HEK293 (cell line): Measurements from ENCODE around the gene KCNJ16.

Source experiments
- CTCF ChIA-PET: fragments of 350-600 bp; formaldehyde crosslinking; extraction: SDS; loops from one replicate; lab custom pipeline; 2021; ENCODE audit warnings: antibody characterized with exemption; lab: Yijun Ruan, JAX
- POLR2A ChIA-PET: fragments of 300-600 bp; formaldehyde crosslinking; extraction: SDS; loops from one replicate; lab custom pipeline; 2020; ENCODE audit warnings: antibody characterized with exemption, inconsistent platforms; lab: Yijun Ruan, JAX
- H3K27ac ChIP-seq: fragments of 200-500 bp; sonication (Bioruptor generic); 2 replicates; pipeline ENCODE4 v1.5.1; 2014; ENCODE audit warnings: low read depth, low read length, control low read depth, inconsistent platforms; ENCODE audit errors: extremely low read depth
- H3K36me3 ChIP-seq, 2 experiments: fragments of 200-500 bp in 1 of 2; sonication (Bioruptor generic) in 1 of 2; 1 replicate in 1 of 2; 2 replicates in 1 of 2; pipeline ENCODE4 v1.5.1; 2014 to 2017; ENCODE audit warnings: inconsistent platforms in 2 of 2, low read length in 2 of 2; ENCODE audit not compliant: control insufficient read depth in 2 of 2, insufficient read depth in 1 of 2
- H3K4me1 ChIP-seq: fragments of 200-500 bp; sonication (Bioruptor generic); 2 replicates; pipeline ENCODE4 v1.5.1; 2014; ENCODE audit warnings: mild to moderate bottlenecking, low read length, inconsistent platforms; ENCODE audit not compliant: control insufficient read depth, insufficient read depth
- H3K4me3 ChIP-seq: 2 replicates; pipeline ENCODE4 v1.5.1; 2011; ENCODE audit warnings: low read depth, mild to moderate bottlenecking, control low read depth, low read length, moderate library complexity
- H3K9me3 ChIP-seq: fragments of 200-500 bp; sonication (Bioruptor generic); 2 replicates; pipeline ENCODE4 v1.5.1; 2014; ENCODE audit warnings: low read depth, low read length, inconsistent platforms; ENCODE audit not compliant: control insufficient read depth, insufficient read depth
- HOXC10 ChIP-seq: sonication (generic); formaldehyde crosslinking; IDR thresholded peaks from 2 replicates; pipeline ENCODE4 v1.8.1; 2023; ENCODE audit warnings: mild to moderate bottlenecking, missing genetic modification reagents
- HOXD13 ChIP-seq: sonication (generic); formaldehyde crosslinking; IDR thresholded peaks from 2 replicates; pipeline ENCODE4 v1.8.0; 2022; ENCODE audit warnings: missing genetic modification reagents, borderline replicate concordance
- KLF7 ChIP-seq: fragments of 450-650 bp; formaldehyde crosslinking; IDR thresholded peaks from 2 replicates; pipeline ENCODE4 v1.5.1; 2016; ENCODE audit warnings: missing biosample characterization, missing genetic modification characterization, borderline replicate concordance
- OSR2 ChIP-seq: fragments of 450-650 bp; formaldehyde crosslinking; IDR thresholded peaks from 2 replicates; pipeline ENCODE4 v1.5.1; 2016; ENCODE audit warnings: missing biosample characterization, missing genetic modification characterization
- PRDM4 ChIP-seq: fragments of 450-650 bp; formaldehyde crosslinking; IDR thresholded peaks from 2 replicates; pipeline ENCODE4 v1.5.1; 2017; ENCODE audit warnings: missing biosample characterization, missing genetic modification characterization
- SCRT2 ChIP-seq: fragments of 450-650 bp; formaldehyde crosslinking; IDR thresholded peaks from 2 replicates; pipeline ENCODE4 v1.5.1; 2016; ENCODE audit warnings: missing biosample characterization, missing genetic modification characterization
- WT1 ChIP-seq: fragments of 450-650 bp; formaldehyde crosslinking; IDR thresholded peaks from 2 replicates; pipeline ENCODE4 v1.5.1; 2016; ENCODE audit warnings: missing biosample characterization, missing genetic modification characterization
- ZFP41 ChIP-seq: fragments of 450-650 bp; formaldehyde crosslinking; IDR thresholded peaks from 2 replicates; pipeline ENCODE4 v1.5.1; 2016; ENCODE audit warnings: missing biosample characterization, missing genetic modification characterization, borderline replicate concordance
- ZIC2 ChIP-seq: fragments of 450-650 bp; formaldehyde crosslinking; IDR thresholded peaks from 2 replicates; pipeline ENCODE4 v1.5.1; 2016; ENCODE audit warnings: missing biosample characterization, missing genetic modification characterization
- ZNF121 ChIP-seq: fragments of 450-650 bp; formaldehyde crosslinking; IDR thresholded peaks from 2 replicates; pipeline ENCODE4 v1.5.1; 2016; ENCODE audit warnings: missing biosample characterization, missing genetic modification characterization
- ZNF138 ChIP-seq: fragments of 450-650 bp; formaldehyde crosslinking; IDR thresholded peaks from 2 replicates; pipeline ENCODE4 v1.5.1; 2016; ENCODE audit warnings: missing biosample characterization, missing genetic modification characterization, borderline replicate concordance
- ZNF211 ChIP-seq: fragments of 450-650 bp; formaldehyde crosslinking; IDR thresholded peaks from 2 replicates; pipeline ENCODE4 v1.5.1; 2016; ENCODE audit warnings: low read depth, missing biosample characterization, missing genetic modification characterization
- ZNF221 ChIP-seq: fragments of 450-650 bp; formaldehyde crosslinking; IDR thresholded peaks from 2 replicates; pipeline ENCODE4 v1.5.1; 2017; ENCODE audit warnings: missing biosample characterization, missing genetic modification characterization, borderline replicate concordance
- ZNF239 ChIP-seq: fragments of 450-650 bp; formaldehyde crosslinking; IDR thresholded peaks from 2 replicates; pipeline ENCODE4 v1.5.1; 2016; ENCODE audit warnings: missing biosample characterization, missing genetic modification characterization
- ZNF302 ChIP-seq: fragments of 450-650 bp; formaldehyde crosslinking; IDR thresholded peaks from 2 replicates; pipeline ENCODE4 v1.5.1; 2016; ENCODE audit warnings: missing biosample characterization, missing genetic modification characterization, low read depth
- ZNF324 ChIP-seq: fragments of 450-650 bp; formaldehyde crosslinking; IDR thresholded peaks from 2 replicates; pipeline ENCODE4 v1.5.1; 2016; ENCODE audit warnings: missing biosample characterization, missing genetic modification characterization
- ZNF394 ChIP-seq: fragments of 450-650 bp; formaldehyde crosslinking; IDR thresholded peaks from 2 replicates; pipeline ENCODE4 v1.5.1; 2016; ENCODE audit warnings: missing biosample characterization, missing genetic modification characterization, mild to moderate bottlenecking, moderate library complexity, borderline replicate concordance
- ZNF433 ChIP-seq: fragments of 450-650 bp; formaldehyde crosslinking; IDR thresholded peaks from 2 replicates; pipeline ENCODE4 v1.5.1; 2016; ENCODE audit warnings: missing biosample characterization, missing genetic modification characterization, low read depth
- ZNF555 ChIP-seq: fragments of 450-650 bp; formaldehyde crosslinking; conservative IDR thresholded peaks from 2 replicates; pipeline ENCODE4 v1.5.1; 2017; ENCODE audit warnings: missing biosample characterization, mild to moderate bottlenecking, missing genetic modification characterization, inconsistent platforms
- ZNF600 ChIP-seq: fragments of 450-650 bp; formaldehyde crosslinking; IDR thresholded peaks from 2 replicates; pipeline ENCODE4 v1.5.1; 2016; ENCODE audit warnings: missing biosample characterization, missing genetic modification characterization
- ZNF624 ChIP-seq: fragments of 450-650 bp; formaldehyde crosslinking; IDR thresholded peaks from 2 replicates; pipeline ENCODE4 v1.5.1; 2017; ENCODE audit warnings: missing biosample characterization, missing genetic modification characterization
- ZNF701 ChIP-seq: fragments of 450-650 bp; formaldehyde crosslinking; IDR thresholded peaks from 2 replicates; pipeline ENCODE4 v1.5.1; 2016; ENCODE audit warnings: missing biosample characterization, missing genetic modification characterization
- ZNF707 ChIP-seq: fragments of 450-650 bp; formaldehyde crosslinking; IDR thresholded peaks from 2 replicates; pipeline ENCODE4 v1.5.1; 2016; ENCODE audit warnings: missing biosample characterization, missing genetic modification characterization
- ZNF747 ChIP-seq: fragments of 450-650 bp; formaldehyde crosslinking; IDR thresholded peaks from 2 replicates; pipeline ENCODE4 v1.5.1; 2016; ENCODE audit warnings: missing biosample characterization, missing genetic modification characterization
- ZNF768 ChIP-seq: fragments of 450-650 bp; formaldehyde crosslinking; IDR thresholded peaks from 2 replicates; pipeline ENCODE4 v1.5.1; 2018; ENCODE audit warnings: missing biosample characterization, mild to moderate bottlenecking, missing genetic modification characterization
- ZNF843 ChIP-seq: fragments of 450-650 bp; formaldehyde crosslinking; IDR thresholded peaks from 2 replicates; pipeline ENCODE4 v1.5.1; 2016; ENCODE audit warnings: missing biosample characterization, missing genetic modification characterization
- TF ChIP-seq, protein P1 (sequence below): fragments of 450-650 bp; formaldehyde crosslinking; conservative IDR thresholded peaks from 2 replicates; pipeline ENCODE4 v1.5.1; 2016; ENCODE audit warnings: low read depth, missing biosample characterization, missing genetic modification characterization

The KCNJ16 gene

DNA sequence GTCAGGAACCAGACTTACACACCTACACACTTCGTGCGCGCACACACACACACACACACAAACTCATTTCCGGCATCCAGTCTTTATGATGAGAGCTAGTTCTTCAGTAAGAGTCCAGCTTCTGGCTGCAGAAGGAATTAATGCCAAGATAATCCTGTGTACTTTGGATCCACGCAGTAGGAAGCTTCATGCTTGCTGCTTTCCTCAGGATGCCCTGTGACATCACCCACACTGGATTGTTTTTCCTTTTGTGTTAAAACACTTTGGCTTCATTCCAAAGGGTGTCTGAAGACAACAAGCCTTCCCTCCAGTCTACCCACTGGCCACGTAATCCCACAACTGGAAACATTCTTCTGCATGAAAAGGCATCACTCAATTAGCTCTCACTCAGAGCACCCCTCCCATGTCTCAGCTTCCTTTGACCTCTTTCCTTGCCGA lies 35.4 kb downstream of the KCNJ16 start (continued):
- TF ChIP-seq OSR2 (peak; percentile 48; the same call in 1 of the 2 replicates), ZNF138 (no peak), ZNF843 (tag by site-specific recombination) (peak; percentile 45), ZIC2 (tag by site-specific recombination) (peak; percentile 53), ZNF600 (tag by site-specific recombination) (no peak), ZNF394 (tag by site-specific recombination) (no peak), ZNF211 (tag by site-specific recombination) (no peak)

DNA sequence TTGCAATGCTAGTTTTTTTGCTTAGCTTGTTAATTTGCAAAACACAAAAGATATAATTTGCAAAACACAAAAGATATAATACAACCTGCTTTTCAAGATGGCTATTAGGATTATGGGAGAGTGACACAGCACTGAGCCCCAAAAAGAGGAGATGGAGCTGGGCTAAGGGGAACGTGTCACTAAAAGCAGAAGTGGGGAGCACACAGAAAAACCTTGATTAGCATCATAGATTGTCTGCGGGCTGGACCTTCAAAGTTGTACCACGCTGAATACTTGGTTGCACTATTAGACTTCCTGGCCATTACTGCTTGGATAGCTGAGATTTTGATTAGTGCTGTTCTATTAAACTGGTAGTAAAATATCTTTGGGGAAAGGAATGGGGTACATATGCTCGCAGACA lies 36.2 kb downstream of the KCNJ16 start:
- Histone ChIP-seq H3K36me3 (no peaks in the 10 kb centered on the region), H3K4me1 (no peaks in the 10 kb centered on the region), H3K27ac (no peak overlapping the region)
- POLR2A ChIA-PET = interaction anchor here (0.9 kb wide), 1 partner anchor 56 kb away, joined by 3 read pairs; no protein-coding TSS in a partner anchor
- TF ChIP-seq HOXC10 = no peak
- no peak for TF ChIP-seq ZNF707
- TF ChIP-seq ZNF239 (tag by site-specific recombination) = no peak
- TF ChIP-seq, protein P1, sequence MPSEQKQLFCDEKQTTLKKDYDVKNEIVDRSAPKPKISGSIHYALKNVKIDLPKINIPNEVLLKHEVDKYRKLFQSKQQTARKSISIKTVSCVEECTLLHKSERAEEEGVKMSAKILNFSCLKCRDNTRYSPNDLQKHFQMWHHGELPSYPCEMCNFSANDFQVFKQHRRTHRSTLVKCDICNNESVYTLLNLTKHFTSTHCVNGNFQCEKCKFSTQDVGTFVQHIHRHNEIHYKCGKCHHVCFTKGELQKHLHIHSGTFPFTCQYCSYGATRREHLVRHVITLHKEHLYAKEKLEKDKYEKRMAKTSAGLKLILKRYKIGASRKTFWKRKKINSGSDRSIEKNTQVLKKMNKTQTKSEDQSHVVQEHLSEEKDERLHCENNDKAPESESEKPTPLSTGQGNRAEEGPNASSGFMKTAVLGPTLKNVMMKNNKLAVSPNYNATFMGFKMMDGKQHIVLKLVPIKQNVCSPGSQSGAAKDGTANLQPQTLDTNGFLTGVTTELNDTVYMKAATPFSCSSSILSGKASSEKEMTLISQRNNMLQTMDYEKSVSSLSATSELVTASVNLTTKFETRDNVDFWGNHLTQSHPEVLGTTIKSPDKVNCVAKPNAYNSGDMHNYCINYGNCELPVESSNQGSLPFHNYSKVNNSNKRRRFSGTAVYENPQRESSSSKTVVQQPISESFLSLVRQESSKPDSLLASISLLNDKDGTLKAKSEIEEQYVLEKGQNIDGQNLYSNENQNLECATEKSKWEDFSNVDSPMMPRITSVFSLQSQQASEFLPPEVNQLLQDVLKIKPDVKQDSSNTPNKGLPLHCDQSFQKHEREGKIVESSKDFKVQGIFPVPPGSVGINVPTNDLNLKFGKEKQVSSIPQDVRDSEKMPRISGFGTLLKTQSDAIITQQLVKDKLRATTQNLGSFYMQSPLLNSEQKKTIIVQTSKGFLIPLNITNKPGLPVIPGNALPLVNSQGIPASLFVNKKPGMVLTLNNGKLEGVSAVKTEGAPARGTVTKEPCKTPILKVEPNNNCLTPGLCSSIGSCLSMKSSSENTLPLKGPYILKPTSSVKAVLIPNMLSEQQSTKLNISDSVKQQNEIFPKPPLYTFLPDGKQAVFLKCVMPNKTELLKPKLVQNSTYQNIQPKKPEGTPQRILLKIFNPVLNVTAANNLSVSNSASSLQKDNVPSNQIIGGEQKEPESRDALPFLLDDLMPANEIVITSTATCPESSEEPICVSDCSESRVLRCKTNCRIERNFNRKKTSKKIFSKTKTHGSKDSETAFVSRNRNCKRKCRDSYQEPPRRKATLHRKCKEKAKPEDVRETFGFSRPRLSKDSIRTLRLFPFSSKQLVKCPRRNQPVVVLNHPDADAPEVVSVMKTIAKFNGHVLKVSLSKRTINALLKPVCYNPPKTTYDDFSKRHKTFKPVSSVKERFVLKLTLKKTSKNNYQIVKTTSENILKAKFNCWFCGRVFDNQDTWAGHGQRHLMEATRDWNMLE (tag by site-specific recombination) = no peak
- no peak for TF ChIP-seq ZNF221 (tag by site-specific recombination)
- TF ChIP-seq ZNF433 = no peak
- no peak for TF ChIP-seq ZNF324
- TF ChIP-seq ZNF624 (tag by site-specific recombination) = no peak
- TF ChIP-seq SCRT2 (tag by site-specific recombination) = no peak
- TF ChIP-seq ZNF121 = no peak
- TF ChIP-seq WT1 (tag by site-specific recombination) = no peak
- no peak for TF ChIP-seq ZFP41 (tag by site-specific recombination)
- no peak for TF ChIP-seq KLF7 (tag by site-specific recombination)
- TF ChIP-seq ZNF701 (tag by site-specific recombination) = no peak
- no peak for TF ChIP-seq PRDM4 (tag by site-specific recombination)
- no peak for TF ChIP-seq HOXD13
- TF ChIP-seq ZNF555 (tag by site-specific recombination) = no peak
- no peak for TF ChIP-seq ZNF768 (tag by site-specific recombination)
- TF ChIP-seq ZNF302 (tag by site-specific recombination) = no peak
- TF ChIP-seq ZNF747 (tag by site-specific recombination) = no peak
- TF ChIP-seq, all 188 proteins: peak for 0
- Histone ChIP-seq H3K4me3 (no peak overlapping the region), H3K9me3 (no peaks in the 10 kb centered on the region)
- CTCF ChIA-PET = interaction anchor here (1.3 kb wide), 1 partner anchor 441 kb away, joined by 3 read pairs; no protein-coding TSS in a partner anchor
